ENCODE data around the gene CDH4. TPM values are rescaled to one million over a fixed set of nuclear protein-coding genes. Genes with fewer than 3 reads are reported as not detected.

The CDH4 gene
- total and polyA plus RNA-seq, 2 of the 8 experiments (the other 6 are each of a cell fraction or from before 2014, with no cell fraction given), result 4.3 to 7.9 TPM

DNA sequence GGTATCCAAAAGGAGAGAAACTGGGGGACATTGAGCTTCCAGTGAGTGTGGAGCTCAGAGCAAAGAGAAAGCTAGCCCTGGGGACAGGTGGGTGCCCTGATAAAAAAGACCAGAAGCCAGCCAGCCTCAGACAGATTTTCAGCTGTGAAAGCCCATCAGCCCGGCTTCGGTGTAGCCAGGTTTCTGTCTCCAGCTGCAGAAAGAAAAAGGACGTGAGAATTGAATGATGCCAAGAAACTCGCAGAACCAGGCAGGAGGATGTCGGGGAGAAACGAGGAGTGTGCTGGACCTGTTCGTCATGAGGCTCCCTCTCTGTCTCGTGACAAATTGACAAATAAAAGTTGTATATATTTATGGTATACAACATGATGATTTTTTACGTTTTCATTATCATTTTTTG is 63.3 kb downstream of the CDH4 start (continued):
- TF ChIP-seq, protein P1, sequence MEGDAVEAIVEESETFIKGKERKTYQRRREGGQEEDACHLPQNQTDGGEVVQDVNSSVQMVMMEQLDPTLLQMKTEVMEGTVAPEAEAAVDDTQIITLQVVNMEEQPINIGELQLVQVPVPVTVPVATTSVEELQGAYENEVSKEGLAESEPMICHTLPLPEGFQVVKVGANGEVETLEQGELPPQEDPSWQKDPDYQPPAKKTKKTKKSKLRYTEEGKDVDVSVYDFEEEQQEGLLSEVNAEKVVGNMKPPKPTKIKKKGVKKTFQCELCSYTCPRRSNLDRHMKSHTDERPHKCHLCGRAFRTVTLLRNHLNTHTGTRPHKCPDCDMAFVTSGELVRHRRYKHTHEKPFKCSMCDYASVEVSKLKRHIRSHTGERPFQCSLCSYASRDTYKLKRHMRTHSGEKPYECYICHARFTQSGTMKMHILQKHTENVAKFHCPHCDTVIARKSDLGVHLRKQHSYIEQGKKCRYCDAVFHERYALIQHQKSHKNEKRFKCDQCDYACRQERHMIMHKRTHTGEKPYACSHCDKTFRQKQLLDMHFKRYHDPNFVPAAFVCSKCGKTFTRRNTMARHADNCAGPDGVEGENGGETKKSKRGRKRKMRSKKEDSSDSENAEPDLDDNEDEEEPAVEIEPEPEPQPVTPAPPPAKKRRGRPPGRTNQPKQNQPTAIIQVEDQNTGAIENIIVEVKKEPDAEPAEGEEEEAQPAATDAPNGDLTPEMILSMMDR (IDR thresholded peaks at IDR 0.05; ENCODE audit: control extremely low read depth in 1 of 3, insufficient read depth in 1 of 3, low read depth in 1 of 3, low read length in 3 of 3), result no peak

Data from H1 (cell line).